HEK293 (cell line): ENCODE data around the gene PACRGL.

Experiments
- CTCF ChIA-PET: fragments of 350-600 bp; formaldehyde crosslinking; extraction: SDS; loops from one replicate; lab custom pipeline; 2021; ENCODE audit warnings: antibody characterized with exemption; lab: Yijun Ruan, JAX
- POLR2A ChIA-PET: fragments of 300-600 bp; formaldehyde crosslinking; extraction: SDS; loops from one replicate; lab custom pipeline; 2020; ENCODE audit warnings: antibody characterized with exemption, inconsistent platforms; lab: Yijun Ruan, JAX
- H3K27ac ChIP-seq: fragments of 200-500 bp; sonication (Bioruptor generic); 2 replicates; pipeline ENCODE4 v1.5.1; 2014; ENCODE audit warnings: low read depth, low read length, control low read depth, inconsistent platforms; ENCODE audit errors: extremely low read depth
- H3K36me3 ChIP-seq, 2 experiments: fragments of 200-500 bp in 1 of 2; sonication (Bioruptor generic) in 1 of 2; 1 replicate in 1 of 2; 2 replicates in 1 of 2; pipeline ENCODE4 v1.5.1; 2014 to 2017; ENCODE audit warnings: inconsistent platforms in 2 of 2, low read length in 2 of 2; ENCODE audit not compliant: control insufficient read depth in 2 of 2, insufficient read depth in 1 of 2
- H3K4me1 ChIP-seq: fragments of 200-500 bp; sonication (Bioruptor generic); 2 replicates; pipeline ENCODE4 v1.5.1; 2014; ENCODE audit warnings: mild to moderate bottlenecking, low read length, inconsistent platforms; ENCODE audit not compliant: control insufficient read depth, insufficient read depth
- H3K4me3 ChIP-seq: 2 replicates; pipeline ENCODE4 v1.5.1; 2011; ENCODE audit warnings: low read depth, mild to moderate bottlenecking, control low read depth, low read length, moderate library complexity
- H3K9me3 ChIP-seq: fragments of 200-500 bp; sonication (Bioruptor generic); 2 replicates; pipeline ENCODE4 v1.5.1; 2014; ENCODE audit warnings: low read depth, low read length, inconsistent platforms; ENCODE audit not compliant: control insufficient read depth, insufficient read depth
- AEBP2 ChIP-seq: fragments of 450-650 bp; formaldehyde crosslinking; IDR thresholded peaks from 2 replicates; pipeline ENCODE4 v1.5.1; 2016; ENCODE audit warnings: missing biosample characterization, missing genetic modification characterization, borderline replicate concordance
- ATF2 ChIP-seq: fragments of 450-650 bp; formaldehyde crosslinking; IDR thresholded peaks from 2 replicates; pipeline ENCODE4 v1.5.1; 2016; ENCODE audit warnings: missing biosample characterization, missing genetic modification characterization, low read depth
- ELK4 ChIP-seq: IDR thresholded peaks from 2 replicates; pipeline ENCODE4 v1.6.1; 2011; ENCODE audit warnings: mild to moderate bottlenecking, low read depth, low read length, borderline replicate concordance
- KLF10 ChIP-seq: fragments of 450-650 bp; IDR thresholded peaks from 2 replicates; pipeline ENCODE4 v1.5.1; 2018; ENCODE audit warnings: missing biosample characterization, mild to moderate bottlenecking, missing genetic modification characterization
- MEIS1 ChIP-seq: sonication (generic); formaldehyde crosslinking; IDR thresholded peaks from 2 replicates; pipeline ENCODE4 v1.8.1; 2022; ENCODE audit warnings: missing genetic modification reagents, mild to moderate bottlenecking, borderline replicate concordance
- SETDB1 ChIP-seq: IDR thresholded peaks from one replicate; pipeline ENCODE4 v1.6.1; 2017; ENCODE audit warnings: mild to moderate bottlenecking, low read length, moderate library complexity, mixed read lengths; ENCODE audit not compliant: insufficient read length
- SP7 ChIP-seq: fragments of 450-650 bp; formaldehyde crosslinking; IDR thresholded peaks from 2 replicates; pipeline ENCODE4 v1.5.1; 2016; ENCODE audit warnings: missing biosample characterization, missing genetic modification characterization
- WT1 ChIP-seq: fragments of 450-650 bp; formaldehyde crosslinking; IDR thresholded peaks from 2 replicates; pipeline ENCODE4 v1.5.1; 2016; ENCODE audit warnings: missing biosample characterization, missing genetic modification characterization
- ZBTB17 ChIP-seq: fragments of 450-650 bp; formaldehyde crosslinking; IDR thresholded peaks from 2 replicates; pipeline ENCODE4 v1.5.1; 2016; ENCODE audit warnings: missing biosample characterization, missing genetic modification characterization
- ZFP69B ChIP-seq: fragments of 450-650 bp; formaldehyde crosslinking; IDR thresholded peaks from 2 replicates; pipeline ENCODE4 v1.5.1; 2016; ENCODE audit warnings: missing biosample characterization, missing genetic modification characterization
- ZNF146 ChIP-seq: fragments of 450-650 bp; formaldehyde crosslinking; IDR thresholded peaks from 2 replicates; pipeline ENCODE4 v1.5.1; 2016; ENCODE audit warnings: missing biosample characterization, missing genetic modification characterization
- ZNF174 ChIP-seq: fragments of 450-650 bp; formaldehyde crosslinking; IDR thresholded peaks from 2 replicates; pipeline ENCODE4 v1.5.0; 2017; ENCODE audit warnings: missing biosample characterization, mild to moderate bottlenecking, missing genetic modification characterization
- ZNF211 ChIP-seq: fragments of 450-650 bp; formaldehyde crosslinking; IDR thresholded peaks from 2 replicates; pipeline ENCODE4 v1.5.1; 2016; ENCODE audit warnings: low read depth, missing biosample characterization, missing genetic modification characterization
- ZNF366 ChIP-seq: fragments of 450-650 bp; formaldehyde crosslinking; conservative IDR thresholded peaks from 2 replicates; pipeline ENCODE4 v1.5.1; 2016; ENCODE audit warnings: missing biosample characterization, missing genetic modification characterization
- ZNF391 ChIP-seq: fragments of 450-650 bp; formaldehyde crosslinking; IDR thresholded peaks from 2 replicates; pipeline ENCODE4 v1.5.1; 2016; ENCODE audit warnings: low read depth, missing biosample characterization, missing genetic modification characterization, borderline replicate concordance
- ZNF48 ChIP-seq: fragments of 450-650 bp; formaldehyde crosslinking; IDR thresholded peaks from 2 replicates; pipeline ENCODE4 v1.5.1; 2016; ENCODE audit warnings: missing biosample characterization, missing genetic modification characterization
- ZNF513 ChIP-seq: fragments of 450-650 bp; IDR thresholded peaks from 2 replicates; pipeline ENCODE4 v1.5.1; 2018; ENCODE audit warnings: missing biosample characterization, missing genetic modification characterization
- ZNF521 ChIP-seq: fragments of 450-650 bp; formaldehyde crosslinking; IDR thresholded peaks from 2 replicates; pipeline ENCODE4 v1.5.1; 2017; ENCODE audit warnings: missing biosample characterization, mild to moderate bottlenecking, missing genetic modification characterization
- ZNF624 ChIP-seq: fragments of 450-650 bp; formaldehyde crosslinking; IDR thresholded peaks from 2 replicates; pipeline ENCODE4 v1.5.1; 2017; ENCODE audit warnings: missing biosample characterization, missing genetic modification characterization
- ZNF658 ChIP-seq: fragments of 450-650 bp; formaldehyde crosslinking; IDR thresholded peaks from 2 replicates; pipeline ENCODE4; 2016; ENCODE audit warnings: missing biosample characterization, missing genetic modification characterization
- ZNF670 ChIP-seq: fragments of 450-650 bp; formaldehyde crosslinking; IDR thresholded peaks from 2 replicates; pipeline ENCODE4 v1.5.1; 2016; ENCODE audit warnings: missing biosample characterization, missing genetic modification characterization, low read depth
- ZNF785 ChIP-seq: fragments of 450-650 bp; formaldehyde crosslinking; IDR thresholded peaks from 2 replicates; pipeline ENCODE4 v1.5.1; 2016; ENCODE audit warnings: missing biosample characterization, missing genetic modification characterization
- ZSCAN18 ChIP-seq: fragments of 450-650 bp; formaldehyde crosslinking; IDR thresholded peaks from 2 replicates; pipeline ENCODE4 v1.5.1; 2016; ENCODE audit warnings: missing biosample characterization, missing genetic modification characterization

PACRGL gene

GRCh38 chr4:20698820-20699219, 1.4 kb upstream of the PACRGL start:
- no peak overlapping the region for H3K27ac ChIP-seq
- H3K36me3 ChIP-seq, result peaks cover 0 to 2% of the 10 kb centered on the region in 2 experiments; a peak in 1 of 3 replicates
- H3K4me1 ChIP-seq, result no peaks in the 10 kb centered on the region
- POLR2A ChIA-PET, result no interaction called here
- CTCF ChIA-PET, result interaction anchor here (0.7 to 2.0 kb wide), 2 partner anchors 23 to 75 kb away, joined by 3 to 7 read pairs; no protein-coding TSS in a partner anchor
- no peak overlapping the region for H3K4me3 ChIP-seq
- no peak for TF ChIP-seq ZNF366 (tag by site-specific recombination)
- TF ChIP-seq ZNF658 (tag by site-specific recombination), result no peak
- no peak for TF ChIP-seq ZSCAN18
- no peak for TF ChIP-seq ZNF211
- TF ChIP-seq ZNF785, result no peak
- TF ChIP-seq ZFP69B (tag by site-specific recombination), result no peak
- TF ChIP-seq MEIS1 (CRISPR knock-in tag), result no peak
- TF ChIP-seq ELK4, result no peak
- no peak for TF ChIP-seq ZNF48 (tag by site-specific recombination)
- TF ChIP-seq ZNF624, result no peak
- no peak for TF ChIP-seq AEBP2 (tag by site-specific recombination)
- H3K9me3 ChIP-seq, result no peaks in the 10 kb centered on the region

GRCh38 chr4:20711335-20711734, 11.1 kb downstream of the PACRGL start:
- no peaks in the 10 kb centered on the region for H3K4me1 ChIP-seq
- no peak for TF ChIP-seq MEIS1 (CRISPR knock-in tag)
- no peak for TF ChIP-seq WT1 (tag by site-specific recombination)
- TF ChIP-seq SP7 (tag by site-specific recombination), result no peak
- no peak for TF ChIP-seq ZNF174 (tag by site-specific recombination)
- TF ChIP-seq, all 188 proteins: peak for 0
- ChIA-PET POLR2A (no interaction called here), CTCF (no interaction called here)
- Histone ChIP-seq H3K27ac (no peak overlapping the region), H3K9me3 (no peaks in the 10 kb centered on the region), H3K36me3 (peaks cover 4 to 45% of the 10 kb centered on the region in 2 experiments; a peak in 2 of 3 replicates), H3K4me3 (no peak overlapping the region)

GRCh38 chr4:20723019-20723418, 22.8 kb downstream of the PACRGL start:
- H3K36me3 ChIP-seq, result peaks cover 0 to 58% of the 10 kb centered on the region in 2 experiments; a peak in 2 of 3 replicates
- no peaks in the 10 kb centered on the region for H3K9me3 ChIP-seq
- TF ChIP-seq ZNF391 (tag by site-specific recombination) (no peak), ZFP69B (tag by site-specific recombination) (no peak), KLF10 (tag by site-specific recombination) (no peak), SETDB1 (no peak), ZNF521 (tag by site-specific recombination) (no peak), ZNF146 (tag by site-specific recombination) (no peak), ZNF670 (tag by site-specific recombination) (no peak), ATF2 (tag by site-specific recombination) (no peak), ZBTB17 (no peak), ZNF513 (tag by site-specific recombination) (no peak)
- ChIA-PET CTCF (no interaction called here), POLR2A (no interaction called here)
- no peak overlapping the region for H3K27ac ChIP-seq
- no peaks in the 10 kb centered on the region for H3K4me1 ChIP-seq
- no peak overlapping the region for H3K4me3 ChIP-seq
